Measurements from ENCODE around the gene CCDC8.

Gene CCDC8

DNA sequence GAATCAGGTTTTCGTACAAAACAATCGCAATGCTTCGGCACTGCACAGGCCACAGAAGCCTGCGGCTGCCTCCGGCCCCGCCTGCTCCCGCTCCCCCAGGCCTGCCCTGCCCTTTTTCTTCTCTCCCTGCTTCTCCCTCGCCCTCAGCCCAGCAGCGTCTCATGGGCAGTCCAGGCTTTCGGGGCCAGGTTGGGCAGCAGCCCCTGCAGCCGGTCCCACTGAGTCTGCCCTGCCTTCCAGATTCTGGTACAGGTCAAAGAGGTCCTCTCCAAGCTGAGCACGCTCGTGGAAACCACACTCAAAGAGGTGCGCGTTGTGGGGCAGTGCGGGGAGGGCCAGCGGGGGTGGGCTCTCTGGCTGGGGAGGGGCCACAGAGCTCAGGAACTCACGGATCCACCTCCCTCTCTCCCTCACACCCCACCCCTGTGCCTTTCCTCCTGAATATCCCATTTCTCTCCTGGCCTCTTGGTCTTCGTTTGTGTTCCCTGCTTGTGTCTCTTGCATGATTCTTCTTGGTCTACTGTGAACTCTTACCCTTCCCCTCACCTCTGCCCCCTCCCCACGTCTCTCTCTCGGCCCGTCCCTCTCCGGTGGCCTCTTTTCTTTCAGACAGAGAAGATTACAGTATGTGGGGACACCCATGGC lies 30.1 kb downstream of the CCDC8 start:
- no peak overlapping the region for H2BK5ac ChIP-seq (ENCODE audit: low read depth, low read length, poor library complexity, severe bottlenecking)
- H2BK120ac ChIP-seq (ENCODE audit: low read depth, low read length) = no peak overlapping the region
- DNase-seq = no peak
- H2BK12ac ChIP-seq (ENCODE audit: low read length in 2 of 2) = no peak overlapping the region
- no peak overlapping the region for H3K9ac ChIP-seq (ENCODE audit: low read length)
- H3K27me3 ChIP-seq (ENCODE audit: control insufficient read depth in 1 of 2, insufficient read depth in 1 of 2, low read length in 2 of 2) = no peaks in the 10 kb centered on the region
- no peak overlapping the region for H3K14ac ChIP-seq (ENCODE audit: low read length in 2 of 2)
- H3K18ac ChIP-seq (ENCODE audit: low read depth in 1 of 2, low read length in 2 of 2) = no peak overlapping the region
- H2AFZ ChIP-seq (ENCODE audit: low read depth, low read length) = no peak overlapping the region
- peaks cover 4% of the 10 kb centered on the region for H3K4me1 ChIP-seq (ENCODE audit: control insufficient read depth, insufficient read depth, low read depth, low read length)
- H2BK15ac ChIP-seq (ENCODE audit: low read depth, poor library complexity, severe bottlenecking) = no peak overlapping the region
- H3K4me3 ChIP-seq (ENCODE audit: insufficient read depth in 1 of 2, low read depth in 1 of 2, low read length in 2 of 2) = no peak overlapping the region
- no peak overlapping the region for H4K91ac ChIP-seq (ENCODE audit: low read length)
- no peak overlapping the region for H2AK5ac ChIP-seq (ENCODE audit: low read length, severe bottlenecking)
- no peak overlapping the region for H3K4ac ChIP-seq (ENCODE audit: low read depth in 1 of 2, low read length in 2 of 2)
- H3K27ac ChIP-seq (ENCODE audit: low read length, poor library complexity, severe bottlenecking) = no peak overlapping the region
- H3K9me3 ChIP-seq (ENCODE audit: control insufficient read depth, low read length) = no peaks in the 10 kb centered on the region
- H3K36me3 ChIP-seq (ENCODE audit: control insufficient read depth in 1 of 2, insufficient read depth in 2 of 2, low read depth in 1 of 2, low read length in 2 of 2) = peaks cover 68 to 84% of the 10 kb centered on the region in 2 experiments
- peaks cover 58% of the 10 kb centered on the region for H3K79me1 ChIP-seq (replicated peaks; ENCODE audit: low read length, poor library complexity, severe bottlenecking)
- WGBS = 96% methylated on average over 22 of the region's 23 CpGs
- H3K4me2 ChIP-seq (ENCODE audit: low read length, poor library complexity, severe bottlenecking) = no peak overlapping the region
- no peak overlapping the region for H3K23ac ChIP-seq (ENCODE audit: low read length in 2 of 2)
- H4K8ac ChIP-seq (ENCODE audit: low read length) = peak overlapping the region; percentile 47

DNA sequence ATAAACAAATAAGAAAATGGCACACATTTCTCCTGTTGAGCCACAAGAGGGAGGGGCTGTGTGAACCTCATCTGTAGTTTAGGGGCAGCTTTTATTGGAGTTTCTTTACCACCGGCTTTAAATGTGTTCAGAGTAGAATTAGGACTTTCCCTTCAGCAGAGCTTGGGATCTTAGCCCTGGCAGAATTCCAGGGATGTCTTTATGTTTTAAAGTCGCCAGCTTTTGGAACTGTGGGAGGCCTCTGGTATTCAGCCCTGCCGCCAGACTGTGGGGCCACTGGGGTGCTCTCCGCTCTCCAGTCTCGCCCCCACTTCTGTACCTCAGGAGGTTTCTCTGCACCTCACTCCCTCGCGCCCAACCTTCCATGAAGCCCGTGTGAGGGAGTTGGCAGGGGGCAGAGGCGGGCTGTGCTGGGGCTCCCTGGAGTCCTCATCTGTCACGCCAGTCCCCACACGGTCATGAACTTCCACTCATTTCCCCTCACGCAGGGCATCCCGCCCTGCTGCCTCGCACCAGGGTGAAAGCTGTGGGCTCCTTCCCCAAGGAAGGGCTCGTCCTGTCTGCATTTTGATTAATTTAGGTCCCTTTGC lies 31.5 kb downstream of the CCDC8 start:
- peak overlapping the region in 1 of 2 experiments; percentile 20 for H3K14ac ChIP-seq (ENCODE audit: low read length in 2 of 2)
- H3K27ac ChIP-seq (ENCODE audit: low read length, poor library complexity, severe bottlenecking) = no peak overlapping the region
- H3K36me3 ChIP-seq (ENCODE audit: control insufficient read depth in 1 of 2, insufficient read depth in 2 of 2, low read depth in 1 of 2, low read length in 2 of 2) = peaks cover 58 to 79% of the 10 kb centered on the region in 2 experiments
- H3K27me3 ChIP-seq (ENCODE audit: control insufficient read depth in 1 of 2, insufficient read depth in 1 of 2, low read length in 2 of 2) = no peaks in the 10 kb centered on the region
- no peak overlapping the region for H2BK12ac ChIP-seq (ENCODE audit: low read length in 2 of 2)
- no peaks in the 10 kb centered on the region for H3K9me3 ChIP-seq (ENCODE audit: control insufficient read depth, low read length)
- no peak overlapping the region for H4K8ac ChIP-seq (ENCODE audit: low read length)
- H2BK5ac ChIP-seq (ENCODE audit: low read depth, low read length, poor library complexity, severe bottlenecking) = no peak overlapping the region
- no peak overlapping the region for H3K4ac ChIP-seq (ENCODE audit: low read depth in 1 of 2, low read length in 2 of 2)
- no peak overlapping the region for H3K18ac ChIP-seq (ENCODE audit: low read depth in 1 of 2, low read length in 2 of 2)
- H4K91ac ChIP-seq (ENCODE audit: low read length) = no peak overlapping the region
- H2BK15ac ChIP-seq (ENCODE audit: low read depth, poor library complexity, severe bottlenecking) = no peak overlapping the region
- H3K79me1 ChIP-seq (replicated peaks; ENCODE audit: low read length, poor library complexity, severe bottlenecking) = peaks cover 48% of the 10 kb centered on the region
- DNase-seq = no peak
- peaks cover 4% of the 10 kb centered on the region for H3K4me1 ChIP-seq (ENCODE audit: control insufficient read depth, insufficient read depth, low read depth, low read length)
- H3K9ac ChIP-seq (ENCODE audit: low read length) = peak overlapping the region; percentile 62
- peak overlapping the region; percentile 65 for H2AK5ac ChIP-seq (ENCODE audit: low read length, severe bottlenecking)
- H3K4me3 ChIP-seq (ENCODE audit: insufficient read depth in 1 of 2, low read depth in 1 of 2, low read length in 2 of 2) = peak overlapping the region in 1 of 2 experiments; percentile 28
- WGBS = 97% methylated on average over 13 of the region's 15 CpGs
- no peak overlapping the region for H2AFZ ChIP-seq (ENCODE audit: low read depth, low read length)
- H3K23ac ChIP-seq (ENCODE audit: low read length in 2 of 2) = no peak overlapping the region
- no peak overlapping the region for H2BK120ac ChIP-seq (ENCODE audit: low read depth, low read length)
- H3K4me2 ChIP-seq (ENCODE audit: low read length, poor library complexity, severe bottlenecking) = no peak overlapping the region

- H3K4me3 ChIP-seq (ENCODE audit: insufficient read depth in 1 of 2, low read depth in 1 of 2, low read length in 2 of 2) = no peak overlapping the region
- H3K79me1 ChIP-seq (replicated peaks; ENCODE audit: low read length, poor library complexity, severe bottlenecking) = peaks cover 48% of the 10 kb centered on the region
- H3K36me3 ChIP-seq (ENCODE audit: control insufficient read depth in 1 of 2, insufficient read depth in 2 of 2, low read depth in 1 of 2, low read length in 2 of 2) = peaks cover 58 to 80% of the 10 kb centered on the region in 2 experiments
- H2AFZ ChIP-seq (ENCODE audit: low read depth, low read length) = no peak overlapping the region
- no peak overlapping the region for H3K23ac ChIP-seq (ENCODE audit: low read length in 2 of 2)
- no peaks in the 10 kb centered on the region for H3K27me3 ChIP-seq (ENCODE audit: control insufficient read depth in 1 of 2, insufficient read depth in 1 of 2, low read length in 2 of 2)
- no peak overlapping the region for H4K8ac ChIP-seq (ENCODE audit: low read length)
- H3K18ac ChIP-seq (ENCODE audit: low read depth in 1 of 2, low read length in 2 of 2) = no peak overlapping the region
- no peak overlapping the region for H2BK5ac ChIP-seq (ENCODE audit: low read depth, low read length, poor library complexity, severe bottlenecking)
- H3K9me3 ChIP-seq (ENCODE audit: control insufficient read depth, low read length) = no peaks in the 10 kb centered on the region
- no peak overlapping the region for H2BK12ac ChIP-seq (ENCODE audit: low read length in 2 of 2)
- no peak overlapping the region for H2BK15ac ChIP-seq (ENCODE audit: low read depth, poor library complexity, severe bottlenecking)
- no peak overlapping the region for H3K4me2 ChIP-seq (ENCODE audit: low read length, poor library complexity, severe bottlenecking)
- peaks cover 4% of the 10 kb centered on the region for H3K4me1 ChIP-seq (ENCODE audit: control insufficient read depth, insufficient read depth, low read depth, low read length)
- H3K4ac ChIP-seq (ENCODE audit: low read depth in 1 of 2, low read length in 2 of 2) = no peak overlapping the region
- H2AK5ac ChIP-seq (ENCODE audit: low read length, severe bottlenecking) = no peak overlapping the region
- no peak for DNase-seq
- peak overlapping the region; percentile 62 for H3K9ac ChIP-seq (ENCODE audit: low read length)
- no peak overlapping the region for H3K27ac ChIP-seq (ENCODE audit: low read length, poor library complexity, severe bottlenecking)
- H3K14ac ChIP-seq (ENCODE audit: low read length in 2 of 2) = no peak overlapping the region
- H4K91ac ChIP-seq (ENCODE audit: low read length) = no peak overlapping the region
- no peak overlapping the region for H2BK120ac ChIP-seq (ENCODE audit: low read depth, low read length)
- WGBS = 83% methylated on average over 1 of the region's 2 CpGs
Observed at GRCh38 chr19:46381346-46381745, 32.0 kb downstream of the CCDC8 start.

DNA sequence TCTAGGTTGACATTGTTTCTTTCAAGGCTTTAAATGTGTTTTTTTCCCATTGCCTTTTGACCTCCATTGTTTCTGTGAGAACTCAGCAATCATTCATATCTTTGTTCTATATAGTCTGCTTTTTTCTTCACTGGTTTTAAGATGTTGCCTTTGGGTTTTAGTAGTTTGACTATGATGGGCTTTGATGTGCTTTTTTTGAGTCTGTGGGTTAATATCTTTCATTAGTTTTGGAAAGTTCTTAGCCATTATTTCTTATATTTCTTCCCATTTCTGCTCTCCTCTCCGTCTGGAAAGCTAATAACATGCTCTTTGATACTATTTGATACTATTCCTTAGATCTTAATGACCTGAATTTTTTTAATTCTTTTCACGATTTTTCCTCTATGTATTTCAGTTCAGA lies 32.7 kb downstream of the CCDC8 start:
- Histone ChIP-seq H2AK5ac (ENCODE audit: low read length, severe bottlenecking) (no peak overlapping the region), H3K9me3 (ENCODE audit: control insufficient read depth, low read length) (no peaks in the 10 kb centered on the region), H4K8ac (ENCODE audit: low read length) (no peak overlapping the region), H3K18ac (ENCODE audit: low read depth in 1 of 2, low read length in 2 of 2) (no peak overlapping the region), H3K14ac (ENCODE audit: low read length in 2 of 2) (no peak overlapping the region), H3K4me1 (ENCODE audit: control insufficient read depth, insufficient read depth, low read depth, low read length) (peaks cover 4% of the 10 kb centered on the region), H4K91ac (ENCODE audit: low read length) (no peak overlapping the region), H3K79me1 (replicated peaks; ENCODE audit: low read length, poor library complexity, severe bottlenecking) (peaks cover 49% of the 10 kb centered on the region), H3K36me3 (ENCODE audit: control insufficient read depth in 1 of 2, insufficient read depth in 2 of 2, low read depth in 1 of 2, low read length in 2 of 2) (peaks cover 58 to 82% of the 10 kb centered on the region in 2 experiments), H2BK5ac (ENCODE audit: low read depth, low read length, poor library complexity, severe bottlenecking) (no peak overlapping the region), H2BK15ac (ENCODE audit: low read depth, poor library complexity, severe bottlenecking) (no peak overlapping the region), H3K27ac (ENCODE audit: low read length, poor library complexity, severe bottlenecking) (no peak overlapping the region), H2AFZ (ENCODE audit: low read depth, low read length) (no peak overlapping the region), H2BK12ac (ENCODE audit: low read length in 2 of 2) (no peak overlapping the region), H3K27me3 (ENCODE audit: control insufficient read depth in 1 of 2, insufficient read depth in 1 of 2, low read length in 2 of 2) (no peaks in the 10 kb centered on the region), H3K4me2 (ENCODE audit: low read length, poor library complexity, severe bottlenecking) (no peak overlapping the region), H3K9ac (ENCODE audit: low read length) (peak overlapping the region; percentile 85), H3K4ac (ENCODE audit: low read depth in 1 of 2, low read length in 2 of 2) (no peak overlapping the region), H2BK120ac (ENCODE audit: low read depth, low read length) (no peak overlapping the region), H3K4me3 (ENCODE audit: insufficient read depth in 1 of 2, low read depth in 1 of 2, low read length in 2 of 2) (no peak overlapping the region), H3K23ac (ENCODE audit: low read length in 2 of 2) (no peak overlapping the region)
- WGBS = no CpG with 5 or more reads among the region's 2 CpGs
- no peak for DNase-seq

Data from mesenchymal stem cell (in vitro differentiated cells and primary cell).